H1 (cell line): ENCODE data around the gene SCP2. TPM values are rescaled to one million over a fixed set of nuclear protein-coding genes. Genes with fewer than 3 reads are reported as not detected.

ENCODE experiments used
- CHD2 ChIP-seq: IDR thresholded peaks from 2 replicates; pipeline ENCODE4 v1.6.1; 2012; ENCODE audit warnings: low read length, improper control_type of control experiment
- RBBP5 ChIP-seq: IDR thresholded peaks from 2 replicates; pipeline ENCODE4 v1.7.1; 2012; ENCODE audit warnings: low read depth, mild to moderate bottlenecking, inconsistent platforms, low read length, moderate library complexity, borderline replicate concordance
- RFX5 ChIP-seq: IDR thresholded peaks from 2 replicates; pipeline ENCODE4 v1.6.1; 2011; ENCODE audit warnings: low read depth, low read length, improper control_type of control experiment, borderline replicate concordance
- SIX5 ChIP-seq: IDR thresholded peaks from 2 replicates; pipeline ENCODE4 v1.6.1; 2011; ENCODE audit warnings: mild to moderate bottlenecking, low read depth, low read length
- SP2 ChIP-seq: IDR thresholded peaks from 2 replicates; pipeline ENCODE4 v1.6.1; 2012; ENCODE audit warnings: mild to moderate bottlenecking, low read length, inconsistent platforms
- SP4 ChIP-seq: IDR thresholded peaks from 2 replicates; pipeline ENCODE4 v1.6.1; 2012; ENCODE audit warnings: low read length, inconsistent platforms
- TEAD4 ChIP-seq: IDR thresholded peaks from 2 replicates; pipeline ENCODE4 v1.6.1; 2012; ENCODE audit warnings: low read depth, low read length, inconsistent platforms, mixed read lengths
- polyA plus RNA-seq, 7 experiments: library from polyadenylated mRNA; depleted of rRNA in 3 of 7; stranded (reverse) in 5 of 7; unstranded in 2 of 7; fragments of >200 nt in 5 of 7; fragments of 200-250 nt in 2 of 7; gene quantifications; 1 replicate in 5 of 7; 2 replicates in 1 of 7; 4 replicates in 1 of 7; pipeline versions ENCODE4 v1.2.1 to v1.2.3, GENCODE V29; 2011 to 2013; ENCODE audit warnings: missing spikeins in 2 of 7, mixed read lengths in 2 of 7
- total RNA-seq: library from RNA; stranded (reverse); fragmentation: NEBNext Ultra II Directional; extraction: Animal tissue kit (Norgen Biotek cat#: 25700); gene quantifications from 2 replicates; pipeline ENCODE4 v1.2.1, GENCODE V29; 2021
- TF ChIP-seq, protein P1 (sequence below): fragments of 300-600 bp; sonication (generic); IDR thresholded peaks from 2 replicates; pipeline ENCODE4 v1.7.1; 2012; ENCODE audit warnings: low read length, moderate library complexity, mild to moderate bottlenecking, inconsistent platforms; ENCODE audit not compliant: insufficient replicate concordance
- TF ChIP-seq, protein P2 (sequence below): IDR thresholded peaks from 2 replicates; pipeline ENCODE4 v1.6.1; 2012; ENCODE audit warnings: inconsistent platforms
- TF ChIP-seq, protein P3 (sequence below): IDR thresholded peaks from 2 replicates; pipeline ENCODE4 v1.6.1; 2011; ENCODE audit warnings: low read length, improper control_type of control experiment

Gene SCP2
- total and polyA plus RNA-seq, 2 of the 8 experiments (the other 6 are each of a cell fraction or from before 2014, with no cell fraction given) = 20.9 to 54.3 TPM

GRCh38 chr1:52917581-52917980 is 9.5 kb upstream of the SCP2 start (continued):
- TF ChIP-seq, protein P1, sequence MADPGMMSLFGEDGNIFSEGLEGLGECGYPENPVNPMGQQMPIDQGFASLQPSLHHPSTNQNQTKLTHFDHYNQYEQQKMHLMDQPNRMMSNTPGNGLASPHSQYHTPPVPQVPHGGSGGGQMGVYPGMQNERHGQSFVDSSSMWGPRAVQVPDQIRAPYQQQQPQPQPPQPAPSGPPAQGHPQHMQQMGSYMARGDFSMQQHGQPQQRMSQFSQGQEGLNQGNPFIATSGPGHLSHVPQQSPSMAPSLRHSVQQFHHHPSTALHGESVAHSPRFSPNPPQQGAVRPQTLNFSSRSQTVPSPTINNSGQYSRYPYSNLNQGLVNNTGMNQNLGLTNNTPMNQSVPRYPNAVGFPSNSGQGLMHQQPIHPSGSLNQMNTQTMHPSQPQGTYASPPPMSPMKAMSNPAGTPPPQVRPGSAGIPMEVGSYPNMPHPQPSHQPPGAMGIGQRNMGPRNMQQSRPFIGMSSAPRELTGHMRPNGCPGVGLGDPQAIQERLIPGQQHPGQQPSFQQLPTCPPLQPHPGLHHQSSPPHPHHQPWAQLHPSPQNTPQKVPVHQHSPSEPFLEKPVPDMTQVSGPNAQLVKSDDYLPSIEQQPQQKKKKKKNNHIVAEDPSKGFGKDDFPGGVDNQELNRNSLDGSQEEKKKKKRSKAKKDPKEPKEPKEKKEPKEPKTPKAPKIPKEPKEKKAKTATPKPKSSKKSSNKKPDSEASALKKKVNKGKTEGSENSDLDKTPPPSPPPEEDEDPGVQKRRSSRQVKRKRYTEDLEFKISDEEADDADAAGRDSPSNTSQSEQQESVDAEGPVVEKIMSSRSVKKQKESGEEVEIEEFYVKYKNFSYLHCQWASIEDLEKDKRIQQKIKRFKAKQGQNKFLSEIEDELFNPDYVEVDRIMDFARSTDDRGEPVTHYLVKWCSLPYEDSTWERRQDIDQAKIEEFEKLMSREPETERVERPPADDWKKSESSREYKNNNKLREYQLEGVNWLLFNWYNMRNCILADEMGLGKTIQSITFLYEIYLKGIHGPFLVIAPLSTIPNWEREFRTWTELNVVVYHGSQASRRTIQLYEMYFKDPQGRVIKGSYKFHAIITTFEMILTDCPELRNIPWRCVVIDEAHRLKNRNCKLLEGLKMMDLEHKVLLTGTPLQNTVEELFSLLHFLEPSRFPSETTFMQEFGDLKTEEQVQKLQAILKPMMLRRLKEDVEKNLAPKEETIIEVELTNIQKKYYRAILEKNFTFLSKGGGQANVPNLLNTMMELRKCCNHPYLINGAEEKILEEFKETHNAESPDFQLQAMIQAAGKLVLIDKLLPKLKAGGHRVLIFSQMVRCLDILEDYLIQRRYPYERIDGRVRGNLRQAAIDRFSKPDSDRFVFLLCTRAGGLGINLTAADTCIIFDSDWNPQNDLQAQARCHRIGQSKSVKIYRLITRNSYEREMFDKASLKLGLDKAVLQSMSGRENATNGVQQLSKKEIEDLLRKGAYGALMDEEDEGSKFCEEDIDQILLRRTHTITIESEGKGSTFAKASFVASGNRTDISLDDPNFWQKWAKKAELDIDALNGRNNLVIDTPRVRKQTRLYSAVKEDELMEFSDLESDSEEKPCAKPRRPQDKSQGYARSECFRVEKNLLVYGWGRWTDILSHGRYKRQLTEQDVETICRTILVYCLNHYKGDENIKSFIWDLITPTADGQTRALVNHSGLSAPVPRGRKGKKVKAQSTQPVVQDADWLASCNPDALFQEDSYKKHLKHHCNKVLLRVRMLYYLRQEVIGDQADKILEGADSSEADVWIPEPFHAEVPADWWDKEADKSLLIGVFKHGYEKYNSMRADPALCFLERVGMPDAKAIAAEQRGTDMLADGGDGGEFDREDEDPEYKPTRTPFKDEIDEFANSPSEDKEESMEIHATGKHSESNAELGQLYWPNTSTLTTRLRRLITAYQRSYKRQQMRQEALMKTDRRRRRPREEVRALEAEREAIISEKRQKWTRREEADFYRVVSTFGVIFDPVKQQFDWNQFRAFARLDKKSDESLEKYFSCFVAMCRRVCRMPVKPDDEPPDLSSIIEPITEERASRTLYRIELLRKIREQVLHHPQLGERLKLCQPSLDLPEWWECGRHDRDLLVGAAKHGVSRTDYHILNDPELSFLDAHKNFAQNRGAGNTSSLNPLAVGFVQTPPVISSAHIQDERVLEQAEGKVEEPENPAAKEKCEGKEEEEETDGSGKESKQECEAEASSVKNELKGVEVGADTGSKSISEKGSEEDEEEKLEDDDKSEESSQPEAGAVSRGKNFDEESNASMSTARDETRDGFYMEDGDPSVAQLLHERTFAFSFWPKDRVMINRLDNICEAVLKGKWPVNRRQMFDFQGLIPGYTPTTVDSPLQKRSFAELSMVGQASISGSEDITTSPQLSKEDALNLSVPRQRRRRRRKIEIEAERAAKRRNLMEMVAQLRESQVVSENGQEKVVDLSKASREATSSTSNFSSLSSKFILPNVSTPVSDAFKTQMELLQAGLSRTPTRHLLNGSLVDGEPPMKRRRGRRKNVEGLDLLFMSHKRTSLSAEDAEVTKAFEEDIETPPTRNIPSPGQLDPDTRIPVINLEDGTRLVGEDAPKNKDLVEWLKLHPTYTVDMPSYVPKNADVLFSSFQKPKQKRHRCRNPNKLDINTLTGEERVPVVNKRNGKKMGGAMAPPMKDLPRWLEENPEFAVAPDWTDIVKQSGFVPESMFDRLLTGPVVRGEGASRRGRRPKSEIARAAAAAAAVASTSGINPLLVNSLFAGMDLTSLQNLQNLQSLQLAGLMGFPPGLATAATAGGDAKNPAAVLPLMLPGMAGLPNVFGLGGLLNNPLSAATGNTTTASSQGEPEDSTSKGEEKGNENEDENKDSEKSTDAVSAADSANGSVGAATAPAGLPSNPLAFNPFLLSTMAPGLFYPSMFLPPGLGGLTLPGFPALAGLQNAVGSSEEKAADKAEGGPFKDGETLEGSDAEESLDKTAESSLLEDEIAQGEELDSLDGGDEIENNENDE = no peak
- TF ChIP-seq, protein P2, sequence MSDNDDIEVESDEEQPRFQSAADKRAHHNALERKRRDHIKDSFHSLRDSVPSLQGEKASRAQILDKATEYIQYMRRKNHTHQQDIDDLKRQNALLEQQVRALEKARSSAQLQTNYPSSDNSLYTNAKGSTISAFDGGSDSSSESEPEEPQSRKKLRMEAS = no peak
- no peak for TF ChIP-seq CHD2
- TF ChIP-seq TEAD4 = no peak
- TF ChIP-seq RBBP5 = no peak
- TF ChIP-seq, protein P3, sequence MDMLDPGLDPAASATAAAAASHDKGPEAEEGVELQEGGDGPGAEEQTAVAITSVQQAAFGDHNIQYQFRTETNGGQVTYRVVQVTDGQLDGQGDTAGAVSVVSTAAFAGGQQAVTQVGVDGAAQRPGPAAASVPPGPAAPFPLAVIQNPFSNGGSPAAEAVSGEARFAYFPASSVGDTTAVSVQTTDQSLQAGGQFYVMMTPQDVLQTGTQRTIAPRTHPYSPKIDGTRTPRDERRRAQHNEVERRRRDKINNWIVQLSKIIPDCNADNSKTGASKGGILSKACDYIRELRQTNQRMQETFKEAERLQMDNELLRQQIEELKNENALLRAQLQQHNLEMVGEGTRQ = no peak
- no peak for TF ChIP-seq RFX5
- no peak for TF ChIP-seq SP2
- TF ChIP-seq SP4 = no peak
- TF ChIP-seq SIX5 = no peak
